VCaP (cell line): ENCODE measurements around the gene NAV2.

ENCODE experiments used
- H3K27ac ChIP-seq: fragments of 450-650 bp; 2 replicates; pipeline ENCODE4 v1.5.1; 2017
- CTCF ChIP-seq: fragments of 450-650 bp; conservative IDR thresholded peaks from 2 replicates; pipeline ENCODE4 v1.5.1; 2017; ENCODE audit warnings: mild to moderate bottlenecking, moderate library complexity

The NAV2 gene

GRCh38 chr11:19816040-19816439 is 103.4 kb downstream of the NAV2 start:
- no peak for TF ChIP-seq CTCF
- no peak overlapping the region for H3K27ac ChIP-seq

- no peak overlapping the region for H3K27ac ChIP-seq
Measured at GRCh38 chr11:19816817-19817216, 104.2 kb downstream of the NAV2 start.

GRCh38 chr11:19817265-19817851 is 104.7 kb downstream of the NAV2 start:
- H3K27ac ChIP-seq, result no peak overlapping the region

More at GRCh38 chr11:19816817-19817216, 104.2 kb downstream of the NAV2 start:
- no peak for TF ChIP-seq CTCF

GRCh38 chr11:19817870-19818269 is 105.2 kb downstream of the NAV2 start:
- no peak overlapping the region for H3K27ac ChIP-seq
- TF ChIP-seq CTCF, result no peak

More at GRCh38 chr11:19817265-19817851, 104.7 kb downstream of the NAV2 start:
- no peak for TF ChIP-seq CTCF

- no peak overlapping the region for H3K27ac ChIP-seq
- TF ChIP-seq CTCF, result no peak
Measured at GRCh38 chr11:19818619-19819018, 106.0 kb downstream of the NAV2 start.

GRCh38 chr11:19819148-19819547 is 106.5 kb downstream of the NAV2 start:
- no peak for TF ChIP-seq CTCF

GRCh38 chr11:19820100-19820499 is 107.5 kb downstream of the NAV2 start:
- TF ChIP-seq CTCF, result no peak
- H3K27ac ChIP-seq, result no peak overlapping the region

More at GRCh38 chr11:19819148-19819547, 106.5 kb downstream of the NAV2 start:
- no peak overlapping the region for H3K27ac ChIP-seq
